Chondrocyte (in vitro differentiated cells): ENCODE measurements around the gene PDILT. TPM values are rescaled to one million over a fixed set of nuclear protein-coding genes. Genes with fewer than 3 reads are reported as not detected.

Source experiments
- DNase-seq: peaks from one replicate; pipeline ENCODE4 v3.0.0; 2021; ENCODE audit warnings: mixed read lengths, low spot score
- H3K27ac Mint-ChIP-seq: one replicate; pipeline ENCODE4 v1.8.0; 2021; ENCODE audit warnings: mild to moderate bottlenecking, moderate library complexity, mixed read lengths; ENCODE audit not compliant: unreplicated experiment
- H3K27me3 Mint-ChIP-seq: 2 replicates; pipeline ENCODE4 v1.8.0; 2021; ENCODE audit warnings: low read depth, mixed read lengths
- H3K36me3 Mint-ChIP-seq: 2 replicates; pipeline ENCODE4 v1.8.0; 2021; ENCODE audit warnings: low read depth, mixed read lengths
- H3K4me1 Mint-ChIP-seq: 2 replicates; pipeline ENCODE4 v1.8.0; 2021; ENCODE audit warnings: low read depth, mild to moderate bottlenecking, mixed read lengths
- H3K4me3 Mint-ChIP-seq: one replicate; pipeline ENCODE4 v1.8.0; 2021; ENCODE audit warnings: mild to moderate bottlenecking, moderate library complexity, mixed read lengths; ENCODE audit not compliant: unreplicated experiment
- H3K9me3 Mint-ChIP-seq: 2 replicates; pipeline ENCODE4 v1.8.0; 2021; ENCODE audit warnings: low read depth, mixed read lengths
- total RNA-seq: library from RNA; stranded (reverse); gene quantifications from 3 replicates; pipeline ENCODE4 v1.2.1, GENCODE V29; 2021
- TF ChIP-seq, protein P1 (sequence below): fragments of 200-600 bp; sonication (generic); IDR thresholded peaks from 2 replicates; pipeline ENCODE4 v1.5.0; 2021; ENCODE audit warnings: antibody characterized with exemption, mild to moderate bottlenecking, moderate library complexity

Gene PDILT
- total RNA-seq, 1 donor from 2014 or later = not detected

DNA sequence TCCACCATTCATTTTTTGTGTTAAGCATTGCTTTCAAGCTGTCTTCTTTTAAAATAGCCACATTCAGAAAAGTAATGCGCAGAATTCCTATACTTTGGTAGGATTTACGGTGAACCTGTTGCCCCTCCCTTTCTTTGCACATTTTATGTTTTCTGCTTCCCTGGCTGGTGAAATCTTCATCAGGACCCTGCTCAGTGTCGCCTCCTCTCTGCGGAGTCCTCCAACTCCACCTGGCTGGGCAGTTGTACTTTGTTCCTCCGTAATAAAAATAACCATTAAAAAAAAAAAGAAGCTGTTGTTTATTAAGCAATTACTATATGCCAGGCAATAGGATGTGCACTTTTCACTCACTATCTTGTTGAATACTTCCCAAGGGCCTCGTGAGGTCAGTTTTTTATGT lies 54.9 kb downstream of the PDILT start:
- H3K36me3 Mint-ChIP-seq = no peaks in the 10 kb centered on the region
- H3K27me3 Mint-ChIP-seq = peaks cover 2% of the 10 kb centered on the region
- H3K27ac Mint-ChIP-seq = no peak overlapping the region
- H3K4me1 Mint-ChIP-seq = no peaks in the 10 kb centered on the region
- DNase-seq = no peak
- no peaks in the 10 kb centered on the region for H3K9me3 Mint-ChIP-seq
- no peak overlapping the region for H3K4me3 Mint-ChIP-seq
- TF ChIP-seq, protein P1, sequence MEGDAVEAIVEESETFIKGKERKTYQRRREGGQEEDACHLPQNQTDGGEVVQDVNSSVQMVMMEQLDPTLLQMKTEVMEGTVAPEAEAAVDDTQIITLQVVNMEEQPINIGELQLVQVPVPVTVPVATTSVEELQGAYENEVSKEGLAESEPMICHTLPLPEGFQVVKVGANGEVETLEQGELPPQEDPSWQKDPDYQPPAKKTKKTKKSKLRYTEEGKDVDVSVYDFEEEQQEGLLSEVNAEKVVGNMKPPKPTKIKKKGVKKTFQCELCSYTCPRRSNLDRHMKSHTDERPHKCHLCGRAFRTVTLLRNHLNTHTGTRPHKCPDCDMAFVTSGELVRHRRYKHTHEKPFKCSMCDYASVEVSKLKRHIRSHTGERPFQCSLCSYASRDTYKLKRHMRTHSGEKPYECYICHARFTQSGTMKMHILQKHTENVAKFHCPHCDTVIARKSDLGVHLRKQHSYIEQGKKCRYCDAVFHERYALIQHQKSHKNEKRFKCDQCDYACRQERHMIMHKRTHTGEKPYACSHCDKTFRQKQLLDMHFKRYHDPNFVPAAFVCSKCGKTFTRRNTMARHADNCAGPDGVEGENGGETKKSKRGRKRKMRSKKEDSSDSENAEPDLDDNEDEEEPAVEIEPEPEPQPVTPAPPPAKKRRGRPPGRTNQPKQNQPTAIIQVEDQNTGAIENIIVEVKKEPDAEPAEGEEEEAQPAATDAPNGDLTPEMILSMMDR = peak; percentile 17

DNA sequence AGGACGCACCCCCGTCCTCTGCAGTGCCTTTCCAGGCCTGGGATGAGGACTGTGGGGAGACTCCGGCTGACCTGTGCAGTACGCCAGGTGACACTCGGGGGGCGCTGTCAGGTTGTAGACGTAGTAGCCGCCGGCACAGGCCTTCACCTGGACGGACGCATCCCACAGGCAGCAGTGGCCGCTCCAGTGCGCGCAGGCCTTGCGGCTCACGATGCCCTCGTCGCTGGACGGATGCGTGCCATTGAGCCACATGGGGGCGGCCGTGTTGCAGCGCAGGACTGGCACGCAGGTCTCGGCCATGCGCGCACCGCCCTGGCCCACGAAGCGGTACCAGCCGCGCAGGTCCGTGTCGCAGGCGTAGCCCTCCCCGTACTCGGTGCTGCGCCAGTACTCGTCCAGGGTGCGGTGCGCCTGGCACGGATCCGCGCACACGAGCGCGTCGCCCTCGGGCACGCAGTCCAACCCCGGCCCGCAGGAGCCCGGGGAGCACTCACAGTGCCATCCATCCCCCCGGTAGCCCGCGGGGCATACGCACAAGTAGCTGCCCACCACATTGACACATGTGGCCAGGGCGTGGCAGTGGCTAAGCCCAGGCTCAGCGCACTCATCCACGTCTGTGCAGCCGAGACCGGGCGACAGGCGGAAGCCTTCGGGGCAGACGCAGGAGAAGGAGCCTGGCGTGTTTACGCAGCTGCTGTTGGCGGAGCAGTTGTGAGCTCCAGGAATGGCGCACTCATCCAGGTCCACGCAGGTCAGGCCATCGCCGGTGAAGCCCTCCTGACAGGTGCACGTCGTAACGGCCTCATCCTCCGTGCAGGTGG lies 56.0 kb downstream of the PDILT start:
- Mint-ChIP-seq H3K36me3 (no peaks in the 10 kb centered on the region), H3K4me1 (no peaks in the 10 kb centered on the region)

DNA sequence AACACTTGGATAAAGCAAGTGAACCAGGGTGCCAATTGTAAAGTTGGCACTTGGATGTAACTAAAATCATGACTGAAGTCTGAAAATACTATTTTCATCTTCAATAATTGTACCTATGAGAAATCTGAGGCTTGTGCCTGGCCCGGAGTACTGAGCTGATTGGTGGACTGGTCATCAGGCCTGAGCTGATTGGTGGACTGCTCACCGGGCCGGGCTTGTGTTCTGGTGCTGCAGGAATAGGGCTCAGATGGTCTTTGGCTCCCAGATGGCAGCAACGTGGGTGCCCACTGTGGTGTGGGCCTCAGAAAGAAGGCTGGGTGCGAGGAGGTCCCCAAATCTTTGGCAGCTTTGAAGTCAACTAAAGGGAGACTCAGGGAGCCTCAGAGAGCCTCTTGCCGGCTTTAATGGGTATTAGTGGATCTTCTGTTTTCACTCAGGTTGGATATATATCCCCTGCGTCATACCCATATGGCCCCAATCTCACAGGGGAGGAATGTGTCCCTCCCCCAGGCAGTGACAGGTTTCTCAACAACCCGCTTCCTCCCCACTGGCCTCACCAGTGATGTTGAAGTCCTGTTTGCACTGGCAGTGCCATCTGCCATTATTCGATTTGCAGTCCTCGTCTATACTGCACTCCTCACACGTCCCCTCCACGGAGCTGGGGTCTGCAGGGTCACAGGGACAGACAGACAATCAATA lies 56.7 kb downstream of the PDILT start:
- H3K27me3 Mint-ChIP-seq = peaks cover 2% of the 10 kb centered on the region
- H3K9me3 Mint-ChIP-seq = no peaks in the 10 kb centered on the region
- H3K4me1 Mint-ChIP-seq = no peaks in the 10 kb centered on the region
- H3K36me3 Mint-ChIP-seq = no peaks in the 10 kb centered on the region
- no peak overlapping the region for H3K27ac Mint-ChIP-seq
- no peak overlapping the region for H3K4me3 Mint-ChIP-seq
- TF ChIP-seq, protein P1 = no peak
- no peak for DNase-seq

More for the DNA sequence above, 56.0 kb downstream of the PDILT start:
- H3K27ac Mint-ChIP-seq = no peak overlapping the region
- no peak for DNase-seq
- TF ChIP-seq, protein P1 = no peak
- peaks cover 2% of the 10 kb centered on the region for H3K27me3 Mint-ChIP-seq
- no peak overlapping the region for H3K4me3 Mint-ChIP-seq
- H3K9me3 Mint-ChIP-seq = no peaks in the 10 kb centered on the region

DNA sequence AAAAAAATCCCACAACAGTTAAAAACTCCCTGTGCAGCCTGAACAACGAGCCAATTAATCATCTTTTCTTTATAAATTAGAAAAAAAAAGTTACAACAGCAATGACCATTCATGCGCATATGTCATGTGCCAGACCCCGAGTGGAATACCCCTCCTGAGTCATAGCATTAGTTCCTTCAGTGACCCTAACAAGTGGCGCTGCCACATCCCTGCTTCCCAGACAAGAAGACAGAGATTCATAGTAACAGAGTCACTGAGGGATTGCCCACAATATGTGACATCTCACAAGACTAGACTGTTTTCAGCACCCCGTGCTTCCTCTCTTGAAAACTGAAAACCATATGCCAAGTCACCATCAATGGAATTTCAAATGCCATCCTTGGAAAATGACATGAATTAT lies 59.9 kb downstream of the PDILT start:
- TF ChIP-seq, protein P1 = no peak
- Mint-ChIP-seq H3K27ac (no peak overlapping the region), H3K9me3 (no peaks in the 10 kb centered on the region), H3K36me3 (no peaks in the 10 kb centered on the region), H3K27me3 (no peaks in the 10 kb centered on the region), H3K4me3 (no peak overlapping the region), H3K4me1 (no peaks in the 10 kb centered on the region)
- no peak for DNase-seq

DNA sequence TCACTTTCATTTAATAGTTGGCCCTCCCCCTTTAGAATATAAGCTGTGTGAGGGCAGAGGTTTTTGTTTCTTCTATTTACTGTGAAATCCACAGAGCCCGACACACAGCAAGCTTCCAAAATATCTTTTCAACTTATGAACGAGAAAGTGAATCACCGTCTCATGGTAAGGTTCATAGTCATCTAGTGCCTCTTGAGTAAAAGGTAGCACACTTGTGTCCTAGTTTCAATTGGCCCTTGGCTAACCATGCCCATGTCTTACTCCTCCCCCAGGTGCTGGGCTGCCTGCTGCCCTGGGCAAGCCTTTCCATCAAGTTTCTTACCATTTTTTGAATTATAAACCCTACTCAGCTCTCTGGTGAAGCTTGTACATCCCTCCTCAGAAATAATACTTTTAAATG lies 64.8 kb downstream of the PDILT start:
- no peak overlapping the region for H3K4me3 Mint-ChIP-seq
- TF ChIP-seq, protein P1 = no peak
- no peak overlapping the region for H3K27ac Mint-ChIP-seq
- DNase-seq = no peak
- H3K4me1 Mint-ChIP-seq = no peaks in the 10 kb centered on the region
- no peaks in the 10 kb centered on the region for H3K36me3 Mint-ChIP-seq
- H3K27me3 Mint-ChIP-seq = peaks cover 8% of the 10 kb centered on the region
- H3K9me3 Mint-ChIP-seq = no peaks in the 10 kb centered on the region
